Measurements from ENCODE around the gene IGFN1.

IGFN1 gene

GRCh38 chr1:201259476-201260235 lies 69.0 kb downstream of the IGFN1 start:
- Histone ChIP-seq H3K4me3 (ENCODE audit: low read depth, low read length) (no peak overlapping the region), H3K27me3 (ENCODE audit: insufficient read depth, low read depth, severe bottlenecking) (peaks cover 5% of the 10 kb centered on the region), H3K9me3 (ENCODE audit: severe bottlenecking) (peaks cover 5% of the 10 kb centered on the region), H3K36me3 (no peaks in the 10 kb centered on the region), H3K27ac (no peak overlapping the region)
- TF ChIP-seq CTCF (IDR thresholded peaks at IDR 0.05; ENCODE audit: low read depth, low read length): no peak
- peak; percentile 20 for DNase-seq

DNA sequence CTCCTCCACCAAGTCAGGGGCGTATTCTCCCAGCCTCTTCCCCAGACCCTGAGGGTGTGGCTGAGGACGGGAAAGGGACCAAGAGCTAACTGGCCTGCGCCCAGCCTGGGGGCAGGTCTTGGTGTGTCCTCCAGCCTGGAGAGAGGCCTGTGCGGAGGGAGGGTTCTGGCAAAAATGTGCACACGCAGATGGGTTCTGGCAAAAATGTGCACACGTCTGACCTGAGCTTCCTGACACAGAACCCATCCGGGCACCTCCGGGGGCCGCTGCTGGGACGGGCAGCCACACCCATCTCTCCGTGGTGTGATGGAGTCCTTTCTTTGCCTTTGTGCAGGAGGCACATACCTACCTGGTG lies 69.6 kb downstream of the IGFN1 start:
- no peak overlapping the region for H3K4me3 ChIP-seq (ENCODE audit: low read depth, low read length)
- TF ChIP-seq CTCF (IDR thresholded peaks at IDR 0.05; ENCODE audit: low read depth, low read length): no peak
- no peak overlapping the region for H3K27ac ChIP-seq

GRCh38 chr1:201260648-201261311 lies 70.2 kb downstream of the IGFN1 start:
- peaks cover 5% of the 10 kb centered on the region for H3K9me3 ChIP-seq (ENCODE audit: severe bottlenecking)
- H3K36me3 ChIP-seq: no peaks in the 10 kb centered on the region
- peak; percentile 11 for DNase-seq
- no peak overlapping the region for H3K4me3 ChIP-seq (ENCODE audit: low read depth, low read length)
- H3K27ac ChIP-seq: no peak overlapping the region
- H3K27me3 ChIP-seq (ENCODE audit: insufficient read depth, low read depth, severe bottlenecking): no peaks in the 10 kb centered on the region
- TF ChIP-seq CTCF (IDR thresholded peaks at IDR 0.05; ENCODE audit: low read depth, low read length): no peak

More for the DNA sequence above, 69.6 kb downstream of the IGFN1 start:
- peak; percentile 9 for DNase-seq
- H3K9me3 ChIP-seq (ENCODE audit: severe bottlenecking): peaks cover 5% of the 10 kb centered on the region
- peaks cover 5% of the 10 kb centered on the region for H3K27me3 ChIP-seq (ENCODE audit: insufficient read depth, low read depth, severe bottlenecking)
- H3K36me3 ChIP-seq: no peaks in the 10 kb centered on the region

- Histone ChIP-seq H3K9me3 (ENCODE audit: severe bottlenecking) (peaks cover 5% of the 10 kb centered on the region), H3K27me3 (ENCODE audit: insufficient read depth, low read depth, severe bottlenecking) (no peaks in the 10 kb centered on the region), H3K27ac (no peak overlapping the region), H3K36me3 (no peaks in the 10 kb centered on the region), H3K4me3 (ENCODE audit: low read depth, low read length) (no peak overlapping the region)
- no peak for TF ChIP-seq CTCF (IDR thresholded peaks at IDR 0.05; ENCODE audit: low read depth, low read length)
- DNase-seq: peak; percentile 24
Observed at GRCh38 chr1:201261771-201262547, 71.3 kb downstream of the IGFN1 start.

DNA sequence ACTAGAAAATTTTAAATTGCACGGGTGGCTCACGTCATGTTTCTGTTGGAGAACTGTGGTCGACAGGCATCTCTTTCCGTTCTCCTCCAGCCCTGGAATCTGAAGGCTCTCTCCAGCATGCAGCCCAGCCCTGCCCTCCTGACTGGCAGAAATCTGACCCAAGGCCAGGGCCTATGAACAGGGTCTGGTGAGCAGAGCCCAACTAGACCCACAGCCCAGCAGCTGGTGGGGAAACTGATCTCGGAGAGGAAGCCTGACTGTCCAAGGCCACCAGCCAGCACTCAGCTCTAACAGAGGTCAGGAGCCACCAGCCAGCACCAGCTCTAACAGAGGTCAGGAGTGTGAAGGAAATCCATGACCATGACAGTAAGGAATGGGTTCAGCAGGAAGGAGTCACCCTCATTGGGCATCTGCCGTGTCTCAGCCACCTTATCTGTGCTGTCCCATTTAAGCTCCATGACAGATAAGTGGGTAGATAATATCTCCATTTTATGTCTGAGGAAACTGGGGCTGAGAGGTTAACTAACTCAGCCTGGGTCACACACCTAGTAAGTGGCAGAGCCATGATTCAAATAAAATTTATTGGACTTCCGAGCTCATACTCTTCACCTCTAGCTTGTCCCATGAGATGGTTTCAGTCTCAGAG lies 72.5 kb downstream of the IGFN1 start:
- DNase-seq: peak; percentile 14
- no peak for TF ChIP-seq CTCF (IDR thresholded peaks at IDR 0.05; ENCODE audit: low read depth, low read length)
- H3K36me3 ChIP-seq: no peaks in the 10 kb centered on the region
- H3K9me3 ChIP-seq (ENCODE audit: severe bottlenecking): peaks cover 5% of the 10 kb centered on the region
- H3K27ac ChIP-seq: no peak overlapping the region
- no peak overlapping the region for H3K4me3 ChIP-seq (ENCODE audit: low read depth, low read length)
- no peaks in the 10 kb centered on the region for H3K27me3 ChIP-seq (ENCODE audit: insufficient read depth, low read depth, severe bottlenecking)

Measured in WERI-Rb-1 (cell line).